ENCODE measurements around the gene MAN2A1.
A peak's percentile ranks its signal among the peaks of the same experiment; 100 is the strongest.

Gene MAN2A1

DNA sequence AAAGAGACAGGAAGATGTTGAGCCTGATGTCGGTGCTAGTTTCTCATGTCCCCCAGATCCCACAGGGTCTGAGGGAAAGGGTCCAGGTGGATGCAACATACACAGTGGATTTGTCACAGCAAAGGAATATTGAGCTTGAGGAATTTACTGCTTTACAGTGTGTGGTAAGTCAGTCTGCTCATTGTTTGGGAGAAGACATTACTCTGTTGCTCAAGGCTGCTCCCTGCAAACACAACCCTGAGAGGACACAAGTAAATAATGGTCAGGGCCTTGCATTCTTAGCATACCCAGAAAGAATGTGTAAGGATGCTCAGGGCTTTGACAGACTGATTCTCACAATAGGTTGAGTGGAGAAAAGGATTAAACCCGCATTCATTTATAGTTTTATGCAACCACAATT is 7.3 kb upstream of the MAN2A1 start:
- DNase-seq (ENCODE audit: low spot score): peak; percentile 11

DNA sequence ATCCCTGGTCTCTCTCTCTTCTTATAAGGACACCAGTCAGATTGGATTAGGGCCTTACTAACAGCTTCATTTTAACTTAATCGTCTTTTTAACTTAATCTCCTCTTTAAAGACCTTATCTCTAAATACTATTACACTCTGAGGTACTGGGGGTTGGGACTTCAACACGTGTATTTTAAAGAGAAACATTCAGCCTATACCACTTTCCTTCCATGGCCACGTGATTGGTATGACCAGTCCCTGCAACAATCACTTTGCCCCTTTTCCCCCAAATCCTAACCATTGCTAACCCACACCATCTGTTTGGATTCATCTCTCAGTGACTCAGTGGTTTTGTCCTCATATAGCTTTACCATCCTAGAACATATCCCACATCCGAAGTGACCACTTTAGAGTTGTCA is 3.8 kb upstream of the MAN2A1 start:
- no peak for DNase-seq (ENCODE audit: low spot score)

DNA sequence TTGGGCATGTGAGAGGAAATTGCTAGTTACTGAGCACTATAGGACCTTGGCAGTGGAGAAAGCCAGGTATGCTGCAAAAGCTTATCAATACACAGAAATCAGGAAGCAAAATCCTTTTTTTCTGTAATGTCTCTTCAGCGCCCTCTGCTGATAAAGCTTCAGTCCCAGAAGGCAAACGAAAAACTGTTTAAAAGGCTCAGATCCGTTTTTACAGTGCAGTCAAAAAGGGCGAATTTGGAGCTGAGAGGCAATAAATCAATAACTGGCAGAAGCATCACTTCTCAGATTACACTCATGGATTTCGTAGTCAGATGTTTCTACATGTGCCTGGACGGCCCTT is 1.1 kb upstream of the MAN2A1 start:
- no peak for DNase-seq (ENCODE audit: low spot score)

DNA sequence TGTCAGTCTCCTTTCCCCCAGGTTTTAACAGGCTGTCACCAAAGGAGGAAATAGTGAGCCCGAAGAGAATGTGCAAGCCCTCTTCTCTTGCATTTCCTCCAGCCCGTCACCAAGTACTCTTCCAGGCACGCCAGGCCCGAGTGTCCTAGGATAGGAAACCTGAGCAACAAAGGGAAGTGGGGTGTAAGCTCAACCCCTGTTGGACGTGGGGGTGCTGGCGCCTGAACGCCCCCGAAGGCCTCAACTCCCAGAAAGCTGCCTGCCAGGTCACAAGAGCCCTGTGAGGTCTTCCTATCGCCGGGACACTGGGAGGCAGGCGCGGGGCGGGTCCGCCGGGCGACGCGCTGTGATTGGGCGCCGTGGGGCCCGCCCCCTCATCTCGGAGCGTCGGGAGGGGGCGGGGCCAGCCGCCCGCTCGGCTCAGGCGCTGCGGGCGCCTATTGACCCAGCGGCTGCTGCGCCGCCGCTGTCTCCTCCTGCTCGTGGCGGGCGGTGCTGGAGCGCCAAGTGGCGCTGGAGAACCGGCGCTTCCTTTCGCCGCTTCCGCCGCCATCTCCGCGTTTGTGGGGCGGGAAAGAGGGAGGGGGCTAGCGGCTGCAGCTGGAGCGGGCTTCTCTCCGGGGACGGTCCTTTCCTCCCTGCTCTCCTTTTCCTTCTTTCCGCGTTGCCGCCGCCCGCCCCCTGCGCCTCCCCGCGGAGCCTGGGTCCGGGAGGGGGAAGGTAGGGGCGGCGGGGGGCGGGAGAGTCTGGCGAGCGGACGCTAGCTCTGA is 572 bp upstream of the MAN2A1 start:
- DNase-seq (ENCODE audit: low spot score): peak; percentile 95

DNA sequence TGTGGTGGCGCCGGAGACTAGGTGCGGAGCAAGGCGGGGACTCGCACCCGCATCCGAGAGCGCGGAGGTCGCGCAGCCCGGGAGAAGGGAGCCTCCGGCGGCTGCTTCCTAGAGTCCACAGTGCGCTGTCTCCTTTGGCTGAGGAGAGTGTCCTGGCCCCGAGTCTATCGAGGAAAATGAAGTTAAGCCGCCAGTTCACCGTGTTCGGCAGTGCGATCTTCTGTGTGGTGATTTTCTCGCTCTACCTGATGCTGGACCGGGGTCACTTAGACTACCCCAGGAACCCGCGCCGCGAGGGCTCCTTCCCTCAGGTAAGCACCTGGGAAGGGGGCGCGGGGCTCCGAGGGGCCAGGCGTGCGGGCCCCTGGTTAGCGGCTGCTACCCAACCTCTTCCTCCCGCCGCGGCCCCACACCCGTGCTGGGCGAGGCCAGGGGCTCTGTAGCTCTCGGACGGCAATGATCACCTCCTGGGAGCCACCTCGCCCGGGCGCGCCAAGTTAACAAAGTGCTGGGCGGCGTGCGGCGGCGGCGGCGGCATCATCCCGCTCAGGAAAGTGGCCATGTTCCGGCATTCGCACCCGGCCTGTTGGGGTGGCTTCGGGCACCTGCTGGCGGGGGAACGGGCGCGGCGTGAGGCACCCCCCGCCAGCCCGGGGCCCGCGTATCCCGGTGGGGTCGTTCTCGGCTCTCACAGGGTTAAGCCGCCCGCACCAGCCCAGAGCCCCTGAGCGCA is 681 bp downstream of the MAN2A1 start:
- peak; percentile 61 for DNase-seq (ENCODE audit: low spot score)

DNA sequence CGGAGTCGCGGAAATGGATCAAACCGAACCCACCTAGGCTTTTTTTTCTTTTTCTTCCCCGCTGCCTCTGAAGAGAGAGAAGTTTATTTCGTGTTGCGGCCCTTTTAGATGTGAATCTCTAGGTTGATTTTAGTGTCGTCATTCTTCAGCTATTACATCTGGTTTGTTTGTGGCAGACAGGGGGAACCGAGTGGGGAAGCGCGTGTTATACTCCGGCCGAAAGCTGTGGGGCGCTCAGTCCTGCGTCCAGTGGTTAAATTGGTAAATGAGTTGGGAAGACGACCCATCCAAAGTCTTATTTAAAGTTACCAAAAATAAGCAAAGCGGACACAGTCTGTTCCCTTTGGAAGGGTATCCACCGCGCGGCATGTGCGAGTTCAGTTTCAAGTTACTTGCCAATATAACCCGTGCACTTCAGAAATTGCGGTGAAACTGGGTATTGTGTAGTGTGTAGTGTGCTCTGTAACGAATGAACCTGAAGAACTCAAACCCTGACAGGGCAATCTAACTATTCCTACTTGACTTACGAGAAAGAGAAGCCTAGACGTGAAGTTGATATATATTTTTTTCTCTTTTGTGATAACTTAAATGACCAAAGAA is 1.3 kb downstream of the MAN2A1 start:
- DNase-seq (ENCODE audit: low spot score): peak; percentile 76

DNA sequence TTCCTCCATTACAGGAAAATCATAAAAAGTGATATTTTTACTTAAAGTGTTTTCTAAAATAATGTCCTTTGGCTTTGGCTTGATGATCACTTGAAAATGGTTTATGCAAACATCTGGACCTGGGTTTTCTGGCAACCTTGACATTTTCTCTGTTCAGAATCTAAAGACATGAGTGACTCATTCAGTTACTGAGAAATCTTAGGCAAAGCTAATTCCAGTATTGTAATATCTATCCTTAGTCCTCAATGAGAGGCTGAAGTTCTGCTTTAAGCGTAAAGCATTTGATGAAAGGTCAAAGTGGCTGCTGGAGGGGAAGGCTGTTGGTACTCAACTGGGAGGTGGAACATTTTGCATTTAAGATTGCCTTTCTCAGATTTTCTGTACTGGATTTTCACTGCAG is 2.3 kb downstream of the MAN2A1 start:
- peak; percentile 27 for DNase-seq (ENCODE audit: low spot score)

DNA sequence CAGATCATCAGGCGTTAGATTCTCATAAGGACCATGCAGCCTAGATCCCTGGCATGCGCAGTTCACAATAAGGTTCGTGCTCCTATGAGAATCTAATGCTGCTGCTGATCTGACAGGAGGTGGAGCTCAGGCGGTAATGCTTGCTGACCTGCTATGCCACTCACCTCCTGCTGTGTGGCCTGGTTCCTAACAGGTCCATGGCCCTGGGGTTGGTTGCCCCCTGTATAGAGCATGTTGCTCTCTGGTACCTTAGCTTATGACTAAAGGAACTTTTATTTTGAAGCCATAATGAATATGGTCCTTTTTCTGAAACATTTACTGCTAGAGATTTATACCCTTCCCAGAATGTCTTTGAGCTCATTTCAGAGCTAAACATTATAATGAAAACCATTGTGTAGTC is 3.1 kb downstream of the MAN2A1 start:
- DNase-seq (ENCODE audit: low spot score): no peak

DNA sequence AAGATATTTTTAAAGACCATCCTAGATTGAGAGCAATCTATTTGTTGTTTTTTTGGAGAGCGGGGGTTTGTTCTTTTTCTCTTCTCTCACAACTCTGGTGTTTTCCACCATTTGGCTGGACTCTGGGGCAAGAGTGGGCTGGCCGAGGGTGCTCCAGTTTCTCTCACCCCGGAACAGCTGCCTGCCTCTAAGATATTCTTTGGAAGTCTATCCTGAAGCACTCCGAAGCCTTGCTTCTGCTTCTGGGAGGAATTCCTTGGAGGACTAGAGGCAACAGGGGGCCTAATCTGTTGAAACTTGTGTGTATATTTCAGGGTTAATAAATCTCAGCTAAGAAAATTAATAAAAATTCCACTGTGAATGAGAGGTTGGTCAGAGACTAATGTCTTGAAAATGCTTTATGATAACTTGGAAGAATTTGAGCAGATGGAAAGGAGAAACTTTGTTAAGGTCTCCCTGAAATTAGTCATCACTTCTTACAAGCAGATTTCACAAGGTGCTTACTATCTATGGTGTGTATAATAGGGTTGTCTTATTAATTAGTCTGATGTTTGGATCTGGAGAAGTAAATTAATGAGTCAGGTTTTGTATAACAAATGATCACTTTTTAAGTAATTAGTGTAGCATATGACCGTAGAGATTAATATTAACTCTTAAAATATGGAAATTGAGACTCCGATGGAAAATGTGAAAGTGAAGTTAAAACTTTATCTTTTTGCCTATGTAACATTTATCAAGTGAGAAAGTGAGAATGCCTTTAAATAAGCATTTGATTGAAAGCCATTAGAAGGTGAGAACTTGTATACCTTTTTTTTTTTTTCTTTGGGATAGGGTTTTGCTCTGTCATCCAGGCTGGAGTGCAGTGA is 4.0 kb downstream of the MAN2A1 start:
- no peak for DNase-seq (ENCODE audit: low spot score)

DNA sequence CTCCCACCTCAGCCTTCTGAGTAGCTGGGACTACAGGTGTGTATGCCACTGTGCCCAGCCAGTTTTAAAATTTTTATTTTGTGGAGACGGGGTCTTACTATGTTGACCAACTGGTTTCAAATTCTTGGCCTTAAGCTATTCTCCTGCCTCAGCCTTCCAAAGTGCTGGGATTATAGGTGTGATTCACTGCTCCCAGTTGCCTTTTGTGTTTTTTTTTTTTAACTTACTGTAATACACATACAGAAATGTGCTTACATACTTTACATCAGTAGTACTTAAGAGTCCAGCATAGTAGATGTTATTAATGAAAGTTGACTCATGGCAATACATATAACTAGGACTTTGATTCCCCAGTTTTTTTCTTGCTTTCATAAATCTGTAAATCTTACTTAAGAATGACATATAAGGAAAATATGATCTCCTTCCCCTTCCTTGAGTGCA is 4.7 kb downstream of the MAN2A1 start:
- no peak for DNase-seq (ENCODE audit: low spot score)

DNA sequence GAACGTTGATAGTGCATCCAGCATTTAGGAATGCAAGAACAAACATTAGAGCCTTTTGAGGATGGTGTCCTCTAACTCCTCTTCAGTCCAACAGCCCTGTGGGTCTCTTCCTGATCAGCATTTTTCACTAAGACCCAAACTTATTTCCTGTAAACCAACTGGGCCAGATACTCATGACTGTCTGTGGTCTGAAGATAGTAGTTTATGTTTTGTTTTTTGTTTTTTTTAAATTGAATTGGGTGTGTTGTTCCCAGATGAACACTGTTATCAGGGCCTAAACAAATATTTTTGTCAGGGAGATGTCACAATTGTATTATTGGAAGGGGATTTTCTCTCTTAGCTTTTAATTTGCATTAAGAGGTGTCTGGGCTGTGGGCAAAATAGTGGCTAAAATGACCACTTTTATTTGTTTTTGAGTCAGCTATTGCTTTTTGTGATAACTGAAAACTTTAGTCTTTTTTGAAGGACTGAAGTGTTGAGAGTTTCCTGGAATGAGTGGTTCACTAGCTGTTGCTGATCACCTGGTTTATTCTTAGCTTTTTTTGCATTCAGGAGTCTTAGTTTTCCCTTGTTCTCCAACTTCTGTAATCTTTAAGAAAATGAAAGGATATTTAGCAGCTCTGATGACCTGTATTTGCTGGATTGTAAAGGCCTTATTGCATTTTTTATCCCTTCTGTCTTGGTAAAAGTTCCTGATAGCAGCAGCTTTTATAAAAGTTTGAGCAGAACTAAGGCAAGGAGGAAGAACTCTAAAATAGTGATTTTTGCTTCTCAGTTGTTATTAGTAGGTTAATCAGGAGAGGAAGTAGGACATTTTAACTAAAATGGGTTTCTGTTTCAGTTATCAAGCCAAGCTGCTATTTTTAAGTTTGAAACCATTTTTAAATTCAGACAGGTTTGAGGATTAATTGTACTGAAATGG is 5.5 kb downstream of the MAN2A1 start:
- DNase-seq (ENCODE audit: low spot score): no peak

DNA sequence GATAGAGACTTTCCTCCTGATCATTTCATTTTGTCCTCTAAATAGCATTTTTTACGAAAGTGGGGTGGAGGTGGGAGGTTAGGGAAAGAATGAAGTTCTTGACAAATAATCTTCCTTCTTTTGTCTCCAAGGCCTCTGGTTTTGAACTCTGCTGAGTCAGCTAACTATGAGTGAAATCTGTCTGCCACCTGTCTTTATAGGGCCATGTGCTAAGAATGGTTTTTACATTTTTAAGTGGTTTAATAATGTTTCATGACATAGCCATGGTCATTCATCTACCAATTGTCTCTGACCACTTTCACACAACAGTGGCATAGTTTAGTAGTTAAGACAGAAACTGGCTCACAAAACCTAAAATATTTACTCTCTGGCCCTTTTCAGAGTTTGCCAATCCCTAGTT is 7.6 kb downstream of the MAN2A1 start:
- no peak for DNase-seq (ENCODE audit: low spot score)

DNA sequence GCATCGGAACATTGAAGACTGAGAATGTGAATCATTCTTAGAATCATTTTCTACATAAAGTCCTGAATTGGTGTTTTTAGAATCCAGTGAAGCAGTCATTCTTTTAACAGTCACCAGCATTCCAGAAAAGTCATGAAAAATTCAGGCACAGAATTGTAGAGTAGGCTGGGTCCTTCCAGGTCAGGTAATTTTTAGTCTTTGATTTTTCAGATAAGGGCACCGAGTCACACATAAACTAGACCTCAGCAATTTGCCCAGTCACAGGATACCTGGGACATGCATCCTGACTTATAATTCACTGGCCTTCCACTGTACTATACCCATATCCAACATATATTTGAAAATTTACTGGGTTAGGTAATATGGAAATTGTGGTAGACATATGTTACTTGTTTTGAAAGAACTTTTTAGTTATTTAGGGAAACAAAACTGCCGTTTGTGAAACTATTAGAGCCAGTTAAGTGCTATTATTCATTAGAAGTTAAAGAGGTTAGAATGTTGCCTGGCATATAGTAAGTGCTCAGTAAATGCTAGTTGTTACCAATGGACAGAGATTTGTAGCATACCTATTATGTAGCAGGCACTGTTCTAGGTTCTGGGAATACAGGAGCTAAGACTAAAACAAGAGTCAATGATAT is 10.9 kb downstream of the MAN2A1 start:
- DNase-seq (ENCODE audit: low spot score): no peak

DNA sequence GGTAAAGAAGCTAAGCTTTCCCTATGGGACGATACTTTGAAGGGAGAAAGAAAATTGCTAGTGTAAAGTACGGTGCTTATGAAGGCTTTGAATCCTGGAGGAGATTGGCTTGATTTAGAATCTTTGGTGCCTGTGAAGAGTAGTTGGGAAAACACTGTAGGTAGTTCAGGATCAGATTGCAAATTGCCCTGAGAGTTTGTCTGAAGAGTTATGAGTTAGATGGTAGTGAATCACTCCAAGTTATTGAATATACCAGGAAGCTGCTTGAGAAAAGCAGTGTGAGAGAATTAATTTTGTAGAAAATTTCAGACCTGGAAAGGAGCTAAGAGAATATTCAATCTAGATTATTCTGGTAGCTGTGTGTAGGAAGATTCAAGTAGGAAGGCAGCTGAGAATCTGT is 11.5 kb downstream of the MAN2A1 start:
- DNase-seq (ENCODE audit: low spot score): no peak

DNA sequence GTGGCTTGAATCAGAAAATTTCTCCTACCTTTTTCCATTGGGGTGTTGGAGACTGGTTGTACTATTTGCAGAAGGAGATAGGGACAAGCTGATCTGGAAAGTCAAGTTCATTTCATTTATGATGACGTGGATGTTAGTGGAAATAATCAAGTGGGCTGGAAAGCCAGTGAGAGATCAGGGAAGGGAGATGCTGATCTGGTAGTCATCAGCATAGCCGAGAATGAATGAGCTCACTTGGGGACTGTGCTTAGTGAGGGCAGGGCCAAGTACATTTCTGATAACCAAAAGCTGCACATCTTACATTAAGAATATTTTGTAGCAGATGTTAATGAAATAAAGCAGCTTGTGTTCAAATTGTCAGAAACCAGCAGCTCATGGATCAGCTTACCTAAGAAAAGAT is 12.1 kb downstream of the MAN2A1 start:
- DNase-seq (ENCODE audit: low spot score): no peak

DNA sequence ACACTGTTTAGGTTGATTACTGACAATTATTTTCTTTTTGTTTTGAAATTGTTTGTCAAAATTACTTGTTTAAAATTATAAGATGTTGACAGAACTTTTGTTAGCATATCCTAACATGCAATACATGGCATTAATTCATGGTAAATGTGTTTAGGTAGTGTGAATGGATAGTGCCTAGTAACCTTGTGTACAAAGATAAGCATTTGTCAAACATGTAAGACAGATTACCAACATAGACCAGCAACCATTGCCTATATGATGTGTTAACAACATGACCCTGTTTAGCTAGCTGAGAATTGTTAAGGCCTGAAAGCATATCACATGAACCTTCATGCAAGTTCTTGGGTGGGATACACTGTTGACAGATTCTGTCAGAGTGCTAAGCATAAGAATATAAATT is 13.4 kb downstream of the MAN2A1 start:
- no peak for DNase-seq (ENCODE audit: low spot score)

DNA sequence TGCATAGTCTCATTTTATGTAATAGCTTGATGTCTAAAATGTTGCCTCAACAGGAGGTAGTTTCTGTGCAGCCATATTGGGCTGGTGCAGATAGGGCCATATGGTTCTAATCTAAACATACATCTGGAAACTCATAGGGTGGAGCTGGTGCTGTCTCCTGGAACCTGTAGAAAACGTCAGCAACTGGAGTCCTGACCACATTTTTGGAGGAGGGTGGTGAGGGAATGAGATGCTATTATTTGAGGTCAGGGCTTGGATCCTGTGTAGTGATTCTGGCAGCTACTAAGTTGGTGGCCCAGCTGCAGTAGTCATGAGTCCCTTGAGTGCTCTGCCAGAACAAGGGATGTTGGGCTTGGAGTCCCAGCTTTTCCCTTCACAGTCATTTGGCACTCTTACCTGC is 14.1 kb downstream of the MAN2A1 start:
- DNase-seq (ENCODE audit: low spot score): no peak

DNA sequence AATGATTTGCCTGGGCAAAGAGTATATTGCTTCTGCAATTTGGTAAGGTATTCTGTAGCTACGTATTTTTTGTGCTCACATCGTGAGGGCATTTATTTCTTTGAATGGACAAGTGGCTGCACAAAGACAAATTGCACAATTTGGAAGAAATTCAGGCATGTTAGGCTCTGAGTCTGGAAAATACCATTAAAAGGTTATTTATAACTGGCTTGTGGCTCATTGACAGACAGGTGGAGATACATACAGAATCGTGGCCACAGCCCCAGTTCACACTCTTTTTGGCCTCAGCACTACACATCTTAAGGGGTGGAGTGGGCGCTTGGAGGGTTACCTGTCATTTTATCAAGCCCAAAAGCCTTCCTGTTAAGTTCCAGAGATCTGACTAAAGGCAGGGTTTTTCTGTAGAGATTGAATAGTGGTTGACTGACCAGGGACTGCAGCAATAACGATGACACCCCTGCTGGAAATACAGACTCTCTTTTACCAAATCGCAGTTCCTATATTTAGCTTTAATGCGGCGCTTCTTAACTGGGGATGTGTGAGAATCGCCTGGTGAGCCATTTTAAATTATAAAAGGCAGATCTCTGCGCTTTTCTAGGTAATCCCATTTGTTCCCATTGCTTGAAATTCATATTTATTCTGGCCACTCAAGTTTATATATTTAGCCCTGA is 14.7 kb downstream of the MAN2A1 start:
- no peak for DNase-seq (ENCODE audit: low spot score)

DNA sequence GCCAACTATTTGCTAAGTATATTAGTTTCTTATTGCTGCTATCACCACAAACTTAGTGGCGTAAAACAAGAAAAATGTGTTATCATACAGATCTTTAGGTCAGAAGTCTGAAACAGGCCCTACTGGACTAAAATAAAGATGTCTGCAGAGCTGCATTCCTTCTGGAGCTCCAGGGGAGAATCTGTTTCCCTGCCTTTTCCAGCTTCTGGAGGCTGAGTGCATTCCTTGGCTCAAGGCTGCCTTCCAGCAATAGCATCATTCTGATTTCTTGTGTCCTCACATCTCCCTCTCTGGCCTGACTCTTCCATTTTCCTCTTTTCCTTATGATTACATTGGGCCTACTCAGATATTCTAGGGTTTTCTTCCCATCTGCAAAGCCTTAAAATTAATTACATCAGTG is 15.9 kb downstream of the MAN2A1 start:
- no peak for DNase-seq (ENCODE audit: low spot score)

DNA sequence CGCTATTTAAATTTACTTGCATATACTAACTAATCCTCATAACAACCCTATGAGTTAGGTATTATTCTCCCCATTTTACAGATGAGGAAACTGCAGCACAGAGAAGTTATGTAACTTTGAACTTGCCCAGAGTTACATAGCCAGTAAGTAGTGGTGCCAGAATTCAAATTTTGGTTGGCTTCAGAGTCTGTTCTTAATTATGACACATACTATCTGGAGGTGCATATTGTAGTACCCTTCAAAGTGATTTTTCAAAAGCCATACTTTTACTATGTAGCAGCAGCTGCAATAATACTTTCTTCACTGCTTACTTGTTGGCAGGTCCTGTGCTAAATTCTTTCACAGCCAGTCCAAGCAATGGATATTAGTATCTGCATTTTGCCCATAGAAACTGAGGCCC is 16.4 kb downstream of the MAN2A1 start:
- no peak for DNase-seq (ENCODE audit: low spot score)

Data from AG08396 (cell line).